NB4 (cell line): ENCODE data around the gene LINC01488.

Source experiments
- CTCF ChIP-seq: IDR thresholded peaks from one replicate; pipeline ENCODE4 v1.5.1; 2012; ENCODE audit warnings: low read depth, low read length
- POLR2A ChIP-seq: IDR thresholded peaks from 2 replicates; pipeline ENCODE4 v1.6.1; 2011; ENCODE audit warnings: mild to moderate bottlenecking; ENCODE audit not compliant: insufficient read length; ENCODE audit errors: extremely low read depth

- TF ChIP-seq CTCF: no peak
- no peak for TF ChIP-seq POLR2A
Observed at GRCh38 chr11:69531071-69531716, 49.7 kb downstream of the LINC01488 start.
